ENCODE data around the gene CCDC175.

The CCDC175 gene

DNA sequence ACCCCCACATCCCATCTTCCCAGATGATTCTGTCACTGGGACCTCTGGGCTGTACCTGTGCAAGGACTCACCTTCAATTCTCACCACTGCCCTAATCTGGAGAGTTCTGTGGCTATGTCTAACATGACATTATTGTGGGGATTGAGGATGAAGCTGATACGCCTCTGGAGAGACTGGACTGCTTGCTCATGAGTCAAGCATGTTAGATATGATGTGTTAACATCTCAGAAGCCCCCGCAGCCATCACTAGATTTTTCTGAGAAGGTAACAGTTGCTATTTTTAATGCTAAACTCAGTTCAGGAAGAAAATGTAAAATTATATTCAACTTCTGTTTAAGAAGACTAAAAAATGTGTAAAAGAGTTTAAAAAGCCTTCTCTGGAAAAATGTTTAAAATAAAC lies 66.6 kb downstream of the CCDC175 start:
- no peak overlapping the region for H3K4me3 ChIP-seq (replicated peaks; ENCODE audit: insufficient read depth, low read length)
- peaks cover 2% of the 10 kb centered on the region for H3K27me3 ChIP-seq (ENCODE audit: insufficient read depth, poor library complexity, severe bottlenecking)
- TF ChIP-seq GABPA (IDR thresholded peaks at IDR 0.05; ENCODE audit: low read depth): no peak
- no peak for TF ChIP-seq SPI1 (IDR thresholded peaks at IDR 0.05; ENCODE audit: borderline replicate concordance, low read depth)
- TF ChIP-seq, protein P1, sequence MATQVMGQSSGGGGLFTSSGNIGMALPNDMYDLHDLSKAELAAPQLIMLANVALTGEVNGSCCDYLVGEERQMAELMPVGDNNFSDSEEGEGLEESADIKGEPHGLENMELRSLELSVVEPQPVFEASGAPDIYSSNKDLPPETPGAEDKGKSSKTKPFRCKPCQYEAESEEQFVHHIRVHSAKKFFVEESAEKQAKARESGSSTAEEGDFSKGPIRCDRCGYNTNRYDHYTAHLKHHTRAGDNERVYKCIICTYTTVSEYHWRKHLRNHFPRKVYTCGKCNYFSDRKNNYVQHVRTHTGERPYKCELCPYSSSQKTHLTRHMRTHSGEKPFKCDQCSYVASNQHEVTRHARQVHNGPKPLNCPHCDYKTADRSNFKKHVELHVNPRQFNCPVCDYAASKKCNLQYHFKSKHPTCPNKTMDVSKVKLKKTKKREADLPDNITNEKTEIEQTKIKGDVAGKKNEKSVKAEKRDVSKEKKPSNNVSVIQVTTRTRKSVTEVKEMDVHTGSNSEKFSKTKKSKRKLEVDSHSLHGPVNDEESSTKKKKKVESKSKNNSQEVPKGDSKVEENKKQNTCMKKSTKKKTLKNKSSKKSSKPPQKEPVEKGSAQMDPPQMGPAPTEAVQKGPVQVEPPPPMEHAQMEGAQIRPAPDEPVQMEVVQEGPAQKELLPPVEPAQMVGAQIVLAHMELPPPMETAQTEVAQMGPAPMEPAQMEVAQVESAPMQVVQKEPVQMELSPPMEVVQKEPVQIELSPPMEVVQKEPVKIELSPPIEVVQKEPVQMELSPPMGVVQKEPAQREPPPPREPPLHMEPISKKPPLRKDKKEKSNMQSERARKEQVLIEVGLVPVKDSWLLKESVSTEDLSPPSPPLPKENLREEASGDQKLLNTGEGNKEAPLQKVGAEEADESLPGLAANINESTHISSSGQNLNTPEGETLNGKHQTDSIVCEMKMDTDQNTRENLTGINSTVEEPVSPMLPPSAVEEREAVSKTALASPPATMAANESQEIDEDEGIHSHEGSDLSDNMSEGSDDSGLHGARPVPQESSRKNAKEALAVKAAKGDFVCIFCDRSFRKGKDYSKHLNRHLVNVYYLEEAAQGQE (IDR thresholded peaks at IDR 0.05; ENCODE audit: insufficient replicate concordance, low read depth): no peak
- TF ChIP-seq, protein P2, sequence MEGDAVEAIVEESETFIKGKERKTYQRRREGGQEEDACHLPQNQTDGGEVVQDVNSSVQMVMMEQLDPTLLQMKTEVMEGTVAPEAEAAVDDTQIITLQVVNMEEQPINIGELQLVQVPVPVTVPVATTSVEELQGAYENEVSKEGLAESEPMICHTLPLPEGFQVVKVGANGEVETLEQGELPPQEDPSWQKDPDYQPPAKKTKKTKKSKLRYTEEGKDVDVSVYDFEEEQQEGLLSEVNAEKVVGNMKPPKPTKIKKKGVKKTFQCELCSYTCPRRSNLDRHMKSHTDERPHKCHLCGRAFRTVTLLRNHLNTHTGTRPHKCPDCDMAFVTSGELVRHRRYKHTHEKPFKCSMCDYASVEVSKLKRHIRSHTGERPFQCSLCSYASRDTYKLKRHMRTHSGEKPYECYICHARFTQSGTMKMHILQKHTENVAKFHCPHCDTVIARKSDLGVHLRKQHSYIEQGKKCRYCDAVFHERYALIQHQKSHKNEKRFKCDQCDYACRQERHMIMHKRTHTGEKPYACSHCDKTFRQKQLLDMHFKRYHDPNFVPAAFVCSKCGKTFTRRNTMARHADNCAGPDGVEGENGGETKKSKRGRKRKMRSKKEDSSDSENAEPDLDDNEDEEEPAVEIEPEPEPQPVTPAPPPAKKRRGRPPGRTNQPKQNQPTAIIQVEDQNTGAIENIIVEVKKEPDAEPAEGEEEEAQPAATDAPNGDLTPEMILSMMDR (IDR thresholded peaks at IDR 0.05; ENCODE audit: insufficient read depth, low read length): no peak
- TF ChIP-seq POLR2AphosphoS5 (IDR thresholded peaks at IDR 0.05; ENCODE audit: low read depth): no peak
- no peak overlapping the region for H3K27ac ChIP-seq (replicated peaks)
- no peak for DNase-seq (ENCODE audit: low read depth in 1 of 2, low spot score in 1 of 2)

DNA sequence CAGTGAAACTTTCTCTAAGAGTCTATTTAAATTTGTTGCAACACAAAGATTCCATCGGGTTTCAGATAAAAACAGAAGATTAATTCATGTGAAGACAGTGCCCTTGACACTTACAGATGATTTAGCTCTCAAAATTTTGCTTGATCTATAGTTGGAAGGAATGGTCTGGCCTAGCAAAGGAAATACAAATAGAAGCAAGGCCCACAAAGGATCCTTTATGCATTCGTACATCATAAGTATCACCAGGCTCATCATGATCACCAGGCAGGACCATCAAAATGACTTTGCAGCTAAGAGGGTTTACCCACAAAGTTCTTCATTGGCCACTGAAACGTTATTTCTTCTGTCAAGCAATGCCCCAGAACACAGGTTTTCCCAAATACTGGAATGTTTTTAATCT lies 67.5 kb downstream of the CCDC175 start:
- TF ChIP-seq, protein P2 (IDR thresholded peaks at IDR 0.05; ENCODE audit: insufficient read depth, low read length): no peak
- TF ChIP-seq, protein P1 (IDR thresholded peaks at IDR 0.05; ENCODE audit: insufficient replicate concordance, low read depth): no peak
- no peak for TF ChIP-seq SPI1 (IDR thresholded peaks at IDR 0.05; ENCODE audit: borderline replicate concordance, low read depth)
- no peak for TF ChIP-seq GABPA (IDR thresholded peaks at IDR 0.05; ENCODE audit: low read depth)
- TF ChIP-seq POLR2AphosphoS5 (IDR thresholded peaks at IDR 0.05; ENCODE audit: low read depth): no peak
- H3K4me3 ChIP-seq (replicated peaks; ENCODE audit: insufficient read depth, low read length): no peak overlapping the region

DNA sequence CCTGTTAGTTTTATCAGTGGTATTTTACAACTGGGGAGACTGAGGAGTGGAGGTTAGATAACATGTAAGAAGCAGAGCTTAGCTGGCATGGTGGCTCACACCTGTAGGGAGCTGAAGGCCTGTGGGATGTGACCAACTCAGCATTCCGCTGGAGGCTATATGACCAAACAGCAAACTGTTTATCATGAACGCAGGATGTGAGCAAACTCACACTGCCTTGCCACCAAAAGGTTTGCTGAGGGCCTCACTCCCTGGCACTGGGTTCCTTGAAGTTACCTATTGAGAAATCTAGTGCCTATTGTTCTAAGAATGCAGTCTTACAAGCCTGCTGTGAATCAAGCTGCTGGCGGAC lies 68.9 kb downstream of the CCDC175 start:
- H3K27me3 ChIP-seq (ENCODE audit: insufficient read depth, poor library complexity, severe bottlenecking): peaks cover 2% of the 10 kb centered on the region
- H3K27ac ChIP-seq (replicated peaks): no peak overlapping the region
- DNase-seq (ENCODE audit: low read depth in 1 of 2, low spot score in 1 of 2): no peak
- TF ChIP-seq, protein P2 (IDR thresholded peaks at IDR 0.05; ENCODE audit: insufficient read depth, low read length): no peak
- no peak for TF ChIP-seq SPI1 (IDR thresholded peaks at IDR 0.05; ENCODE audit: borderline replicate concordance, low read depth)
- TF ChIP-seq POLR2AphosphoS5 (IDR thresholded peaks at IDR 0.05; ENCODE audit: low read depth): no peak
- TF ChIP-seq GABPA (IDR thresholded peaks at IDR 0.05; ENCODE audit: low read depth): no peak
- TF ChIP-seq, protein P1 (IDR thresholded peaks at IDR 0.05; ENCODE audit: insufficient replicate concordance, low read depth): no peak
- no peak overlapping the region for H3K4me3 ChIP-seq (replicated peaks; ENCODE audit: insufficient read depth, low read length)

More for the DNA sequence above, 67.5 kb downstream of the CCDC175 start:
- peaks cover 2% of the 10 kb centered on the region for H3K27me3 ChIP-seq (ENCODE audit: insufficient read depth, poor library complexity, severe bottlenecking)
- no peak for DNase-seq (ENCODE audit: low read depth in 1 of 2, low spot score in 1 of 2)
- no peak overlapping the region for H3K27ac ChIP-seq (replicated peaks)

All from HL-60 (cell line).